Stimulated activated CD8-positive, alpha-beta memory T cell treated with anti-CD3 and anti-CD28 coated beads, Interleukin-12 subunit alpha, Interleukin-12 subunit beta, amount 100 ng/mL, for 24 hours (primary cell): ENCODE data around the gene KCNH1.

Source experiments
- DNase-seq: peaks from one replicate; pipeline ENCODE4 v3.0.0-alpha.2; 2020; ENCODE audit errors: extremely low read depth

The KCNH1 gene

GRCh38 chr1:210918893-210919292 is 215.1 kb downstream of the KCNH1 start:
- DNase-seq = no peak

- DNase-seq = no peak
Measured at GRCh38 chr1:210917560-210918169, 216.3 kb downstream of the KCNH1 start.

GRCh38 chr1:210916548-210916947 is 217.4 kb downstream of the KCNH1 start:
- DNase-seq = no peak

- DNase-seq = no peak
Measured at GRCh38 chr1:210915890-210916507, 217.9 kb downstream of the KCNH1 start.

GRCh38 chr1:210912752-210913151 is 221.2 kb downstream of the KCNH1 start:
- DNase-seq = no peak

- no peak for DNase-seq
Measured at GRCh38 chr1:210910020-210910575, 223.8 kb downstream of the KCNH1 start.

GRCh38 chr1:210908791-210909190 is 225.2 kb downstream of the KCNH1 start:
- DNase-seq = no peak

GRCh38 chr1:210908257-210908656 is 225.7 kb downstream of the KCNH1 start:
- no peak for DNase-seq

- DNase-seq = no peak
Measured at GRCh38 chr1:210907251-210907805, 226.6 kb downstream of the KCNH1 start.

- DNase-seq = no peak
Measured at GRCh38 chr1:210905944-210906453, 227.9 kb downstream of the KCNH1 start.

- DNase-seq = no peak
Measured at GRCh38 chr1:210905365-210905904, 228.5 kb downstream of the KCNH1 start.

- DNase-seq = no peak
Measured at GRCh38 chr1:210901981-210902770, 231.8 kb downstream of the KCNH1 start.

- no peak for DNase-seq
Measured at GRCh38 chr1:210900820-210901219, 233.1 kb downstream of the KCNH1 start.

- no peak for DNase-seq
Measured at GRCh38 chr1:210900079-210900478, 233.9 kb downstream of the KCNH1 start.

GRCh38 chr1:210899676-210900075 is 234.3 kb downstream of the KCNH1 start:
- no peak for DNase-seq

GRCh38 chr1:210898473-210898872 is 235.5 kb downstream of the KCNH1 start:
- no peak for DNase-seq

GRCh38 chr1:210883821-210884220 is 250.1 kb downstream of the KCNH1 start:
- DNase-seq = no peak

GRCh38 chr1:210882414-210883221 is 251.3 kb downstream of the KCNH1 start:
- no peak for DNase-seq

- no peak for DNase-seq
Measured at GRCh38 chr1:210878564-210878963, 255.4 kb downstream of the KCNH1 start.

GRCh38 chr1:210876275-210876674 is 257.7 kb downstream of the KCNH1 start:
- DNase-seq = no peak

- DNase-seq = no peak
Measured at GRCh38 chr1:210866532-210866931, 267.4 kb downstream of the KCNH1 start.
